Right ventricle myocardium superior (tissue), 1 donor: ENCODE data around the gene TNFAIP2. TPM values are rescaled to one million over a fixed set of nuclear protein-coding genes. Genes with fewer than 3 reads are reported as not detected.

Source experiments
- total RNA-seq: library from RNA; stranded (reverse); fragmentation: NEBNext Ultra II Directional; extraction: Animal tissue kit (Norgen Biotek cat#: 25700); gene quantifications from one replicate; pipeline ENCODE4 v1.2.1, GENCODE V29; 2021
- donor health status: DM: no; HTN: yes; CAD: no; lungs with severe emphysema.

TNFAIP2 gene
- total RNA-seq, 1 donor from 2014 or later = 46.7 TPM

Other genes with a start within 250 kb of the TNFAIP2 start
- not detected for gene AMN, start 200.8 kb upstream of the TNFAIP2 start, total RNA-seq
- 64.6 TPM for gene CDC42BPB, start 65.9 kb upstream of the TNFAIP2 start, total RNA-seq
- not detected for gene LBHD2, start 39.3 kb upstream of the TNFAIP2 start, total RNA-seq
- 0.38 TPM for gene EXOC3L4, start 28.7 kb upstream of the TNFAIP2 start, total RNA-seq
- 234 TPM for gene EIF5, start 210.8 kb downstream of the TNFAIP2 start, total RNA-seq